IPS-11a (cell line): ENCODE results near the gene USP17L18.
"Not testable (repeated sequence)": the region's sequence is repeated elsewhere in the genome, so short reads cannot be mapped to it uniquely, and the experiment has no call there.

Experiments
- H3K4me3 ChIP-seq: one replicate; pipeline ENCODE4 v1.5.1; 2013; ENCODE audit warnings: low read depth, low read length, control low read depth

USP17L18 gene

GRCh38 chr4:9247953-9248680 is at the start of gene USP17L18:
TSS of gene USP17L18 (plus strand) at chr4:9248630. CDS start at chr4:9248630, 0 bp downstream.
- not testable (repeated sequence) for H3K4me3 ChIP-seq

- not testable (repeated sequence) for H3K4me3 ChIP-seq
These were observed 38.1 kb upstream of the USP17L18 start, which contains the start of gene USP17L10 for GRCh38 chr4:9210357-9210756. TSS of gene USP17L10 (plus strand) at chr4:9210657. CDS start at chr4:9210657, 0 bp downstream.

- not testable (repeated sequence) for H3K4me3 ChIP-seq
These were observed 33.7 kb upstream of the USP17L18 start for GRCh38 chr4:9214701-9215100.

GRCh38 chr4:9215105-9215504 is 33.3 kb upstream of the USP17L18 start, which contains the start of gene USP17L11:
TSS of gene USP17L11 (plus strand) at chr4:9215405. CDS start at chr4:9215405, 0 bp downstream.
- not testable (repeated sequence) for H3K4me3 ChIP-seq

GRCh38 chr4:9219852-9220251 is 28.6 kb upstream of the USP17L18 start, which contains the start of gene USP17L12:
TSS of gene USP17L12 (plus strand) at chr4:9220152. CDS start at chr4:9220152, 0 bp downstream.
- not testable (repeated sequence) for H3K4me3 ChIP-seq

GRCh38 chr4:9224596-9224995 is 23.8 kb upstream of the USP17L18 start, which contains the start of gene USP17L13:
TSS of gene USP17L13 (plus strand) at chr4:9224896. CDS start at chr4:9224896, 0 bp downstream.
- not testable (repeated sequence) for H3K4me3 ChIP-seq

- H3K4me3 ChIP-seq, result not testable (repeated sequence)
These were observed 18.2 kb upstream of the USP17L18 start for GRCh38 chr4:9230249-9230648.

GRCh38 chr4:9234085-9234484 is 14.3 kb upstream of the USP17L18 start, which contains the start of gene USP17L15:
TSS of gene USP17L15 (plus strand) at chr4:9234385. CDS start at chr4:9234385, 0 bp downstream.
- H3K4me3 ChIP-seq, result not testable (repeated sequence)

- not testable (repeated sequence) for H3K4me3 ChIP-seq
These were observed 10.0 kb upstream of the USP17L18 start for GRCh38 chr4:9238461-9238860.

- H3K4me3 ChIP-seq, result not testable (repeated sequence)
These were observed 4.9 kb upstream of the USP17L18 start, which contains the start of gene USP17L17 for GRCh38 chr4:9243579-9243978. TSS of gene USP17L17 (plus strand) at chr4:9243879. CDS start at chr4:9243879, 0 bp downstream.

GRCh38 chr4:9253078-9253477 is 4.6 kb downstream of the USP17L18 start, which contains the start of gene USP17L19:
TSS of gene USP17L19 (plus strand) at chr4:9253378. CDS start at chr4:9253378, 0 bp downstream.
- H3K4me3 ChIP-seq, result not testable (repeated sequence)

- H3K4me3 ChIP-seq, result not testable (repeated sequence)
These were observed 9.4 kb downstream of the USP17L18 start, which contains the start of gene USP17L20 for GRCh38 chr4:9257824-9258223. TSS of gene USP17L20 (plus strand) at chr4:9258124. CDS start at chr4:9258124, 0 bp downstream.

GRCh38 chr4:9262572-9262971 is 14.1 kb downstream of the USP17L18 start, which contains the start of gene USP17L21:
TSS of gene USP17L21 (plus strand) at chr4:9262872. CDS start at chr4:9262872, 0 bp downstream.
- H3K4me3 ChIP-seq, result not testable (repeated sequence)

GRCh38 chr4:9267319-9267718 is 18.9 kb downstream of the USP17L18 start, which contains the start of gene USP17L22:
TSS of gene USP17L22 (plus strand) at chr4:9267619. CDS start at chr4:9267619, 0 bp downstream.
- not testable (repeated sequence) for H3K4me3 ChIP-seq

- not testable (repeated sequence) for H3K4me3 ChIP-seq
These were observed 23.3 kb downstream of the USP17L18 start for GRCh38 chr4:9271719-9272118.
